AG10803 (cell line): ENCODE results near the gene PPBP.
A peak's percentile ranks its signal among the peaks of the same experiment; 100 is the strongest.
"Not testable (repeated sequence)": the region's sequence is repeated elsewhere in the genome, so short reads cannot be mapped to it uniquely, and the experiment has no call there.

Experiments
- DNase-seq: peaks from one replicate; pipeline ENCODE4 v3.0.0; 2010; ENCODE audit warnings: low read depth
- H3K4me3 ChIP-seq: 2 replicates; pipeline ENCODE4 v1.5.1; 2011; ENCODE audit warnings: mild to moderate bottlenecking, low read length, control low read depth
- CTCF ChIP-seq: conservative IDR thresholded peaks from 2 replicates; pipeline ENCODE4 v1.5.1; 2011; ENCODE audit warnings: mild to moderate bottlenecking, low read length, control low read depth, inconsistent platforms

Gene PPBP

GRCh38 chr4:73970945-73971344 is 17.0 kb downstream of the PPBP start:
- TF ChIP-seq CTCF: no peak
- DNase-seq: no peak
- no peak overlapping the region for H3K4me3 ChIP-seq

- no peak overlapping the region for H3K4me3 ChIP-seq
- DNase-seq: no peak
- TF ChIP-seq CTCF: no peak
Observed at GRCh38 chr4:73970011-73970410, 18.0 kb downstream of the PPBP start.

GRCh38 chr4:73967866-73968265 is 20.1 kb downstream of the PPBP start:
- DNase-seq: no peak
- no peak for TF ChIP-seq CTCF
- H3K4me3 ChIP-seq: no peak overlapping the region

- TF ChIP-seq CTCF: peak; percentile 36
- no peak for DNase-seq
- no peak overlapping the region for H3K4me3 ChIP-seq
Observed at GRCh38 chr4:73964862-73965611, 23.0 kb downstream of the PPBP start.

- no peak for TF ChIP-seq CTCF
- no peak for DNase-seq
Observed at GRCh38 chr4:73962724-73963123, 25.3 kb downstream of the PPBP start.

GRCh38 chr4:73959041-73959440 is 28.9 kb downstream of the PPBP start:
- not testable (repeated sequence) for H3K4me3 ChIP-seq, DNase-seq

More at GRCh38 chr4:73962724-73963123, 25.3 kb downstream of the PPBP start:
- H3K4me3 ChIP-seq: no peak overlapping the region

- no peak for TF ChIP-seq CTCF
- no peak for DNase-seq
- no peak overlapping the region for H3K4me3 ChIP-seq
Observed at GRCh38 chr4:73952352-73952751, 35.6 kb downstream of the PPBP start.

GRCh38 chr4:73950376-73950920 is 37.5 kb downstream of the PPBP start:
- not testable (repeated sequence) for DNase-seq, H3K4me3 ChIP-seq
